Measurements from ENCODE around the gene SERGEF.

SERGEF gene

DNA sequence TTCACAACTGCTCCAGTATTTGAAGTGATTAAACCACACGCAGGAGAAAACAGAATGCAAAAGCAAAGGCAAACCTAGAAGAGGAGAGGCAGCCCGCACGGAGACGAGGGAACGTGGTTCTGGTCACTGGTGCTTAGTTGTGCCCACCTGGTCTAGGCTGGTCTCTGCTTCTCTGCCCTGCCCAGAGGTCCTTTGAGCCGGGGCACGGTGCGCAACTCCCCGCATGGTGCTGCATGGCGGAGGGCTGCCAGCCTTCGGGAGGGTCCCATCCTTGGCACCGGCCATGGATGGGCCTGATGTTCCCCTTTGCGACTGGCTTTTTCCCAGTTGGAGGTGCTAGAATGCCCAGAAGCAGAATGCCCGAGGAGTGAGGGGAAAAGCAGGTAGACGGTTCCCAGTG, 232.2 kb downstream of the SERGEF start:
- TF ChIP-seq, protein P1, sequence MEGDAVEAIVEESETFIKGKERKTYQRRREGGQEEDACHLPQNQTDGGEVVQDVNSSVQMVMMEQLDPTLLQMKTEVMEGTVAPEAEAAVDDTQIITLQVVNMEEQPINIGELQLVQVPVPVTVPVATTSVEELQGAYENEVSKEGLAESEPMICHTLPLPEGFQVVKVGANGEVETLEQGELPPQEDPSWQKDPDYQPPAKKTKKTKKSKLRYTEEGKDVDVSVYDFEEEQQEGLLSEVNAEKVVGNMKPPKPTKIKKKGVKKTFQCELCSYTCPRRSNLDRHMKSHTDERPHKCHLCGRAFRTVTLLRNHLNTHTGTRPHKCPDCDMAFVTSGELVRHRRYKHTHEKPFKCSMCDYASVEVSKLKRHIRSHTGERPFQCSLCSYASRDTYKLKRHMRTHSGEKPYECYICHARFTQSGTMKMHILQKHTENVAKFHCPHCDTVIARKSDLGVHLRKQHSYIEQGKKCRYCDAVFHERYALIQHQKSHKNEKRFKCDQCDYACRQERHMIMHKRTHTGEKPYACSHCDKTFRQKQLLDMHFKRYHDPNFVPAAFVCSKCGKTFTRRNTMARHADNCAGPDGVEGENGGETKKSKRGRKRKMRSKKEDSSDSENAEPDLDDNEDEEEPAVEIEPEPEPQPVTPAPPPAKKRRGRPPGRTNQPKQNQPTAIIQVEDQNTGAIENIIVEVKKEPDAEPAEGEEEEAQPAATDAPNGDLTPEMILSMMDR (IDR thresholded peaks at IDR 0.05; ENCODE audit: low read depth, low read length): no peak

DNA sequence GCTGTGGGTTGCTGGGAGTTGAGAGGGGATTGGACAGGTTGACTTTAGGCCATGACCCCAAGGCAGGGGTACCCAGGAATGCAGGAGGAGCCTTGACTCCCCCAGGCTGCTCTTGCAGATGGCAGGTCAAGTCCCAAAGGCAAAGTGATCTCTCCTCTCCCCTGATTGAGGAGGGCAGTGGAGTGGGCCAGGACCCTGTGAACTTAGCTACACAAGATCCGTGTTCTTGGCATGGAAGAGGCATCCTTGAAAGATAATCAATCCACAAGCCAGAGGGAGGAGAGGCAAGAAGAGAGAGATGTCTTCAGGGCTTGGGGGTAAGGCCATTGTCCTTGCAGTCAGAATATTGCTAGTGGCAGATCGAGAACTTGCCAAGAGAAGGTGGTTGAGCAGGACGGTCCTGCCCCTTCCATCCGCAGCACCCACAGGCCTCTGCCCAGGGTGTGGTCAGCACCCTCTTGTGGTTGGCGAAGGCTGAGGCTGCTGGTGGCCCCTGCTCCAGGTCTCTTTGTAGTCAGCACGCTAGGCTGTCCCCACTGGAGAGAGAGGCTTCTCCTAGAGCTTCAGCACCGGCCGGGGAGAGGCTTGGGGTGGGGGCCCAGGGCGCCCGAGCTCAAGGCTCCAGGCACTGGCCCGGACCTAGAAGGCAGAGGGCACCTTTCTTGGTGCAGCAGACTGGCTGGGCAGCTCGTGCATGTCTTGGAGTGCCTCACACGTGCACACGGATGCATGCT, 232.8 kb downstream of the SERGEF start:
- no peak overlapping the region for H3K4me3 ChIP-seq (ENCODE audit: low read depth, low read length)
- TF ChIP-seq, protein P1 (IDR thresholded peaks at IDR 0.05; ENCODE audit: low read depth, low read length): no peak

More for the DNA sequence above, 232.2 kb downstream of the SERGEF start:
- H3K4me3 ChIP-seq (ENCODE audit: low read depth, low read length): no peak overlapping the region

DNA sequence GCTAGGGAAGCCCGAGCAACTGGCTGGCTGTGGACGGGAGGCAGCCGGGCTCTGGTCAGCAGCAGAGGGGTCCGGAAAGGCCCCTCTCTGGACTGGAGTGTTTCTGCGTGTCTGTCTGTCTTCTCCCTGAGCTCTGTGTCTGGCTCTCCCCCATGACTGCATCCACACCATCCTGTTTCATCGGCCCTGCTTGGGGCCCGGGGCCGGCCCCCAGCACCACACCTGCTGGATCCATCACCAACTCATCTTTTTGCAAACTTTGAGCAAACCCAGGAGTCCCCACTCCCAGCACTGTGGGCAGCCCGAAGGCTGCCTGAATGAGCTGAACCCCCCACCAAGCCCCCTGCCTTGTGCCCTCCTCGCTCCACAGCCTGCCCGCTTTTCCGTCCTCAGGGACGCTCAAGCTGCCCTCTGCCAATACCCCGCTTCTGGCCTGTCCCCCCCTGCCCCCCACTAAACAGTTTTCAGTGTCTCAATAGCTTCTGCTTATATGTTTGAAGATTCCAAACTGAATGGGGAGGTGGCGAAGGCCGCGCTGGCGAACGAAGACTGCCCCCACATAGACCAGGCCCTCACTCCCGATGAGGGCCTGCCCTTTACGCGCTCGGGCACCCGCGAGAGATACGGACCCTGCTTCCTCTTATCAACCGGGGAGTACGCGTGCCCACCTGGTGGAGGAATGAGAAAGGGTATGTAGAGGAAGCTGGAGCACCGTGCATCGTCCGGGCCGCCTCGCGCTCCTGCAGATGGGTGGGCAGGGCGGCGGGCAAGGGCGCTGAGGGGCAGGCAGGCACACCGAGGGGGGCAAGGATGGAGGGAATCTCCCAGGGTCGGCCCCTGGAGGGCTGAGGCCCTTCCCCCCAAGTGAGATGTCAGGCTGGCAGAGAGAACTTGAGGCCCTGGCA, 233.6 kb downstream of the SERGEF start:
- H3K4me3 ChIP-seq (ENCODE audit: low read depth, low read length): no peak overlapping the region
- TF ChIP-seq, protein P1 (IDR thresholded peaks at IDR 0.05; ENCODE audit: low read depth, low read length): no peak

DNA sequence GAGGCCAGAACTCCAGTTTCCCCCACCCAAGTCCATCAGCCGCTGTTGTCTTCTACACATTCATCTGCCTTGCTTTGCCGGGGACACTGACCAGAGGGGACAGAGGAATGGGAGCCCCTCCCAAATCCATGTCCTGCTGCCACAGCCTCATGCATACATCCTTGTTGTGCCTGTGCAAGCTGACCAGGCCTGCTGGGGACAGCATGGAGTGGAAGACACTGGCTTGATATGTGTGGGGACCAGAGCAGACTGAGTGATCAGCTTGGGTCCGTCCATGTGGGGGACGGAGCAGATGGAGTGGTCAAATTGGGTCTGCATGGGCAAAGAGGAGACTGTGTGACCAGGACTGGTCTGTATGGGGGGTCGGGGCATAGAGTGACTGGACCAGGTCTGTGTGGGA, 234.5 kb downstream of the SERGEF start:
- TF ChIP-seq, protein P1 (IDR thresholded peaks at IDR 0.05; ENCODE audit: low read depth, low read length): no peak
- H3K4me3 ChIP-seq (ENCODE audit: low read depth, low read length): no peak overlapping the region

DNA sequence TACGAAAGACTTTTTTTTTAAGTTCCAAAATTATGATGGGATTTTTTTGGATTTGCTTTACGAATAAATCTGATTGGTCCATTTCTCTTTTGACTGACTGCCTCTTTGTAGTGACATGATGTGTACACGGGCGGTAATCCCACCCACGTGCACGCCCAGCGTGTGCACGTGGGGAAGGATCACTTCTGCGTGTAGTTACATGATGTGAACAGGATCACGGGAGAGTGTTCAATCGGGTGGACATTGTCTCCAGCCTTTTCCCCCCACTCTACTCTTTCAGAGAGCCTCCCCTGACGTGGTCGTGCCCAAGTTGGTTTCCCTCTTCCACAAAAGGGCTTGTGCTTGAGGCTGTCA, 235.1 kb downstream of the SERGEF start:
- TF ChIP-seq, protein P1 (IDR thresholded peaks at IDR 0.05; ENCODE audit: low read depth, low read length): no peak

DNA sequence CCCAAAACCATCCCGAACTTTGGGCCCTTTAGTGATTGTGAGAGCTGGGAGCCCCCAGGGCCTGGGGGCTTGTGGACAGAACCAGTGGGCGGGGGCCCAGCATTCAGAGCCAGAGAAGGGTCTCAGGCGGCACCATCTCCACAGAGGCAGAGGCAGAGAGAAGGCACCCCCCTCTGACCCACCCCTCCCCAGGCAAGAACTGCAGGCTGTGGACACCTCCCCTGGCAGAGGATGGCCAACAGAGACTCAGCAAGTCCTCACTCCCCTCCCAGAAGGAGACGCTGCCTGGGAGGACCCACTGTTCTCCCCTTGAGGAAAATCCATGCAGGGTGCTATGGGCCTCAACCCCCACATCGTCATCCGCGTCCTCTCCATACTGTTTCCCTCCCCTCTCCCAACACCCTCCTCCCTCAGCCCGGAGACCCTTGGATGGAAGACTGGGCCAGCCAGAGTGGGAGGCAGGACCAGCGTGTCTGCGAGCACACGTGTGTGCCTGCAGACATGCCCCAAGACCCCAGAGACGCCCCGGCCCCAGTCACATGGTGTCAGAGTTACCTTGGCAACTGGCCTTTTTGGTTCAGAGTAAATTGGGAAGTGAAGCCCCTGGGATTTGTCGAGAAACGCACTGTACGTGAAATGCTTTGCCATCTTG, 235.6 kb downstream of the SERGEF start:
- TF ChIP-seq, protein P1 (IDR thresholded peaks at IDR 0.05; ENCODE audit: low read depth, low read length): no peak

More for the DNA sequence above, 235.1 kb downstream of the SERGEF start:
- no peak overlapping the region for H3K4me3 ChIP-seq (ENCODE audit: low read depth, low read length)

More for the DNA sequence above, 235.6 kb downstream of the SERGEF start:
- H3K4me3 ChIP-seq (ENCODE audit: low read depth, low read length): no peak overlapping the region

Data from WI38 (cell line).